K562 (cell line): ENCODE data around the gene FYB1. TPM values are rescaled to one million over a fixed set of nuclear protein-coding genes. Genes with fewer than 3 reads are reported as not detected.
A peak's percentile ranks its signal among the peaks of the same experiment; 100 is the strongest.

Experiments
- BRCA1 ChIP-seq, 2 experiments: fragments of 450-650 bp in 1 of 2; sonication (generic) in 1 of 2; formaldehyde crosslinking in 1 of 2; IDR thresholded peaks; 2 replicates each; pipeline versions ENCODE4 v1.5.0 to v1.6.1; 2017 to 2020; ENCODE audit warnings: mild to moderate bottlenecking in 1 of 2, missing genetic modification reagents in 1 of 2
- BRD9 ChIP-seq: fragments of 450-650 bp; IDR thresholded peaks from 2 replicates; pipeline ENCODE4 v1.6.1; 2018; ENCODE audit warnings: low read depth; ENCODE audit not compliant: partially characterized antibody
- CHD2 ChIP-seq: IDR thresholded peaks from 2 replicates; pipeline ENCODE4 v1.6.1; 2011; ENCODE audit warnings: low read depth, low read length
- CTCFL ChIP-seq: IDR thresholded peaks from 2 replicates; pipeline ENCODE4 v1.6.1; 2011; ENCODE audit warnings: borderline replicate concordance, low read depth, mild to moderate bottlenecking, moderate library complexity, low read length; ENCODE audit not compliant: insufficient read depth, poor library complexity, severe bottlenecking
- DDX20 ChIP-seq: fragments of 450-650 bp; IDR thresholded peaks from 2 replicates; pipeline ENCODE4 v1.6.1; 2016; ENCODE audit warnings: missing genetic modification characterization, low read depth, mild to moderate bottlenecking, missing compliant biosample characterization, moderate library complexity
- ELF4 ChIP-seq: fragments of 450-650 bp; formaldehyde crosslinking; IDR thresholded peaks from 2 replicates; pipeline ENCODE4 v1.4.0; 2022; ENCODE audit warnings: missing genetic modification characterization
- GABPB2 ChIP-seq: fragments of 250-450 bp; sonication (Bioruptor Pico); conservative IDR thresholded peaks from 2 replicates; pipeline ENCODE4 v1.5.1; 2021; ENCODE audit warnings: mild to moderate bottlenecking
- GTF2E2 ChIP-seq: fragments of 200-800 bp; sonication (Bioruptor generic); IDR thresholded peaks from 2 replicates; pipeline ENCODE4 v1.6.1; 2016; ENCODE audit warnings: missing genetic modification characterization, missing compliant biosample characterization
- KDM2B ChIP-seq: fragments of 250-450 bp; sonication (Bioruptor Pico); IDR thresholded peaks from 2 replicates; pipeline ENCODE4 v1.8.0; 2021; ENCODE audit warnings: mild to moderate bottlenecking, moderate library complexity
- MCM7 ChIP-seq, 2 experiments: fragments of 450-650 bp; IDR thresholded peaks; 2 replicates each; pipeline ENCODE4 v1.6.1; 2016 to 2018
- NCOA4 ChIP-seq: fragments of 450-650 bp; IDR thresholded peaks from 2 replicates; pipeline ENCODE4 v1.6.1; 2018; ENCODE audit warnings: mild to moderate bottlenecking; ENCODE audit not compliant: partially characterized antibody
- ZNF785 ChIP-seq: fragments of 250-450 bp; sonication (Bioruptor Pico); IDR thresholded peaks from 2 replicates; pipeline ENCODE4 v1.4.0; 2020; ENCODE audit warnings: mild to moderate bottlenecking
- polyA plus RNA-seq, 8 experiments: library from polyadenylated mRNA; depleted of rRNA in 4 of 8; stranded (reverse) in 5 of 8; unstranded in 3 of 8; fragments of >200 nt; fragmentation: Nextera tagmentation in 2 of 8; fragmentation: Illumina TruSeq in 1 of 8; extraction: Ambion mirVana in 2 of 8; extraction: Trizol in 1 of 8; gene quantifications; 2 replicates each; pipeline versions ENCODE4 v1.2.1 to v1.2.3, GENCODE V29; 2011 to 2014; ENCODE audit warnings: inconsistent platforms in 1 of 8, missing spikeins in 1 of 8
- total RNA-seq, 7 experiments: library from RNA; depleted of rRNA in 6 of 7; stranded (reverse); fragments of >200 nt in 6 of 7; fragmentation: Illumina TruSeq in 2 of 7; extraction: Trizol in 2 of 7; gene quantifications; 2 replicates each; pipeline versions ENCODE4 v1.2.1 to v1.2.3, GENCODE V29; 2011 to 2021; ENCODE audit warnings: low replicate concordance in 1 of 7

Gene FYB1
- total and polyA plus RNA-seq, 9 of the 15 experiments (the other 6 are each of a cell fraction or from before 2014, with no cell fraction given) = 4.7 to 31.5 (median 9.7) TPM

- TF ChIP-seq ELF4 (CRISPR knock-in tag) (no peak), NCOA4 (no peak), BRCA1 (IDR thresholded peaks at IDR 0.05) (no peak), BRCA1 (CRISPR knock-in tag; IDR thresholded peaks at IDR 0.05) (no peak), ZNF785 (CRISPR knock-in tag) (no peak), GTF2E2 (tag) (0 out of 2 replicates have a peak, but pooled peaks have one; percentile 29), CTCFL (no peak), KDM2B (CRISPR knock-in tag) (no peak), MCM7 (IDR thresholded peaks at IDR 0.05) (no peak), CHD2 (no peak), GABPB2 (no peak), BRD9 (peak; percentile 91), DDX20 (tag) (no peak)
- TF ChIP-seq, all 486 proteins: peak for 83
Observed at GRCh38 chr5:39076757-39077728, 142.3 kb downstream of the FYB1 start (continued).
